Stimulated activated naive CD8-positive, alpha-beta T cell treated with anti-CD3 and anti-CD28 coated beads, Interleukin-15, Interleukin-2, amounts not matched to agents 100 U/mL and 50 U/mL, for 24 hours (primary cell): ENCODE results near the gene NOTCH3.

ENCODE experiments used
- ATAC-seq: fragments of 150-1000 bp; cut with Tn5 transposase; one replicate; pipeline ENCODE4 v1.10.0; 2021
- DNase-seq: peaks from one replicate; pipeline ENCODE4 v3.0.0; 2021

The NOTCH3 gene

GRCh38 chr19:15235781-15236180 lies 35.0 kb upstream of the NOTCH3 start:
- ATAC-seq: no peak

GRCh38 chr19:15234431-15235130 lies 33.8 kb upstream of the NOTCH3 start:
- ATAC-seq: no peak

More at GRCh38 chr19:15235781-15236180, 35.0 kb upstream of the NOTCH3 start:
- no peak for DNase-seq

GRCh38 chr19:15231271-15231670 lies 30.5 kb upstream of the NOTCH3 start:
- DNase-seq (no peak), ATAC-seq (no peak)

More at GRCh38 chr19:15234431-15235130, 33.8 kb upstream of the NOTCH3 start:
- DNase-seq: no peak

GRCh38 chr19:15227261-15227660 lies 26.5 kb upstream of the NOTCH3 start:
- ATAC-seq: no peak
- DNase-seq: no peak

- no peak for DNase-seq
Measured at GRCh38 chr19:15225760-15226159, 25.0 kb upstream of the NOTCH3 start.

GRCh38 chr19:15223649-15224361 lies 23.0 kb upstream of the NOTCH3 start:
- no peak for DNase-seq
- no peak for ATAC-seq

More at GRCh38 chr19:15225760-15226159, 25.0 kb upstream of the NOTCH3 start:
- ATAC-seq: no peak

DNA sequence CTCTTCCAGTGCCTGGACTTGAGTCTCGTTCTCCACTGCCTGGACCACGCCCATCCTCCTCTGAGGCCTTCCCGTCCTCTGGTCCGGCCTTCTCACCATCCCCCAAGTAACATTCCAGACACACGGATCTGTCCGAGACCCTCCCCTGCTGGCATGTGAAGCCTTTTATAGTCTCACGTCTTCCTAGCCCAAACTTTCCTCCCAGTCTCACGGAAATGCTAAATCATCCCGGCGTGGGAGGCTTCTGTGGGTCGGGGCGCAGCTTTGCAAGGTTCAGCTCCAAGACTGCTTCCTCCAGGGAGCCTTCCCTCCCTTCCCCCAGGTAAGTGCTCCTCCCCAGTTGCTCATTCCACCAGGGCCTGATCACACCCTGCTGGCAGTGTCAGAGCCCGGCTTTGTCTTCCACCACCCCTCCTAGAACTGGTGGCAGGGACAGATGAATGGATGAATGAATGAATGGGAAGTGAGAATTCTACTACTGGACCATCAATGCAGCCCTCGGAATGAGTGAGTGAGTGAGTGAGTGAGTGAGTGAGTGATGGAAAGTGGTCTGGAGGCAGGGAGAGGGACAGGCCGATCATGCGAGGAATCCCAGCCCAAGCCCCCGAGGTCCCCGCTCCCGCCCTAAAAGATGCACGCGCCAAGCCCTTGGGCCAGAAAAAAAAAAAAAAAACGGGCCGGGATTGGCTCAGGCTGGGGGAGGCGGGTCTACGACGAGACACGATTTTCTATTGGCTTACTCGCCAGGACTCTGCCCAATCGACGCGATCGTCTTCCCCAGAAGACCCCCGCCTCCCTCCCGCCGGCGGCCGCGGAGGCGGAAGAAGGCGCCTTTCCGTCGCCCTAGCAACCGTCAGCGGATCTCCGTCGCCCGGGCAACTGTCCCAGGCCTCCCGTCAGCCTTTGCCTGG lies 22.2 kb upstream of the NOTCH3 start:
- DNase-seq: peak; percentile 83
- ATAC-seq: peak; percentile 96

DNA sequence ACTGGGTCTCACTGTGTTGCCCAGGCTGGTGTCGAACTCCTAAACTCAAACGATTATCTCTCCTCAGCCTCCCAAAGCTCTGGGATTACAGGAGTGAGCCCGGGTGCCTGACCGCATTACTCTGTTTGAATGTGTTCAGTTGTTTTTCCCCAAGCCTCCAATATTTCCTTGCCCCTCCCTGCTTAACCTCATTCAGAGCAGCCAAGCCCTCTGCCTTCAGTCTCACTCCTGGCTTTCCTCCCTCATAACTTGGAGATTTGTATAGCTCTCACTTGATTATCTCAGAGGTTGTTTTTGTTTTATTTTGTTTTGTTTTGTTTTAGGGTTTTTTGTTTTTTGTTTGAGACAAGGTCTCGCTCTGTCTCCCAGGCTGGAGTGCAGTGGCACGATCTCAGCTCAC lies 20.0 kb upstream of the NOTCH3 start:
- no peak for ATAC-seq
- DNase-seq: no peak

DNA sequence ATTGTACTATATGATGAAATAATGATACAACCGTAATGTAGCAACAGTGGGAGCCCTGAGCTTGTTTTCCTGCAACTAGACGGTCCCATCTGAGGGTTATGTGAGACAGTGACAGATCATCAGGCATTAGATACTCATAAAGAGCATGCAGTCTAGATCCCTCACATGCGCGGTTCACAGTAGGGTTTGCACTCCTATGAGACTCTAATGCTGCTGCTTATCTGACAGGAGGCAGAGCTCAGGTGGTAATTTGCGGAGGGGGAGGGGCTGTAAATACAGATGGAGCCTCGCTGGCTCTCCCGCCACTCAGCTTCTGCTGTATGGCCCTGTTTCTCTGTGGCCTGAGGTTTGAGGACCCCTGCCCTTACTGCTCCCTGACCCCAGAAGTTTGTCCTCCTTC lies 17.7 kb upstream of the NOTCH3 start:
- DNase-seq (no peak), ATAC-seq (no peak)

DNA sequence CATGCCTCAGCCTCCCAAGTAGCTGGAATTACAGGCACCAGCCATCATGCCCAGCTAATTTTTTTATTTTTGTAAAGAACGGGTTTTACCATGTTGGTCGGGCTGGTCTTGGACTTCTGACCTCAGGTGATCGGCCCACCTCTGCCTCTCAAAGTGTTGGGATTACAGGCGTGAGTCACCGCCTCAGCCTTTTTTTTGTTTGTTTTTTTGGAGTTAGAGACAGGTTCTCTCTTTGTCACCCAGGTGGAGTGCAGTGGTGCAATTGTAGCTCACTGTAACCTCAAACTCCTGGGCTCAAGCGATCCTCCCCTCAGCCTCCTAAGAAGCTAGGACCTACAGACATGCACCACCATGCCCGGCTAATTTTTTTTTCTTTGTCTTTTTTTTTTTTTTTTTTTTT lies 15.6 kb upstream of the NOTCH3 start:
- no peak for ATAC-seq
- no peak for DNase-seq

DNA sequence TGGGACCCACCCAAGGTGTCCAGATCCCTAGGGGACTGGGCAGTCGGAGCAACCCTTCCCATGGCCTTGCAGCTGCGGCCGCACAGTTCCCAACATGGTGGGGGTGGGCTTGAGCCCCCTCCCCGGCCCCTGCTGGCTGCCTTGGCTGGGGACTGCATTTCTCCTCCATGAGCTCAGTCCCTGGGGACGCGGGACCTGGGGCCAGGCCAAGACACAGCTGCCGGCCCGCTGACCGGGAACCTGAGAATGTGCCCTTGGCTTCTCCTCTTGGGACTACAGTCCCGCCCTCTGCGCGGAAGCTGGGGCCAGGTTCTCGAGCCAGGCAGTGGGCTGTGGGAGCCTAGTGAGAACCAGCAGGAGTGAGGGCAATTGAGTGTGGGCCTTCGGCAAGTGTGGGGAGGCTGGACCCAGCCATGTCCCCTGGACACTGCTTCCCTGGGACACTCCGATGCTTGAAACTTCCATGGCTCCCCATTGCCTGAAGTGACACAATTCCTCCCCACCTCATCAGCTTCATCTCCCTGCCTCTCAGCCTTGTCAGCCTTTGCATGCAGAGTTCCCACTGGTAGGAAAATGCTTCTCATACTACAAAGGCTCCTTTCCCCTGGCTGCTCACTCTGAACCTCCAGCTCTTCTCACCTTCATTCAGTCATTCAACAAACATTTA lies 13.1 kb upstream of the NOTCH3 start:
- ATAC-seq (no peak), DNase-seq (no peak)

- no peak for DNase-seq
- ATAC-seq: no peak
Measured at GRCh38 chr19:15212711-15213110, 11.9 kb upstream of the NOTCH3 start.

DNA sequence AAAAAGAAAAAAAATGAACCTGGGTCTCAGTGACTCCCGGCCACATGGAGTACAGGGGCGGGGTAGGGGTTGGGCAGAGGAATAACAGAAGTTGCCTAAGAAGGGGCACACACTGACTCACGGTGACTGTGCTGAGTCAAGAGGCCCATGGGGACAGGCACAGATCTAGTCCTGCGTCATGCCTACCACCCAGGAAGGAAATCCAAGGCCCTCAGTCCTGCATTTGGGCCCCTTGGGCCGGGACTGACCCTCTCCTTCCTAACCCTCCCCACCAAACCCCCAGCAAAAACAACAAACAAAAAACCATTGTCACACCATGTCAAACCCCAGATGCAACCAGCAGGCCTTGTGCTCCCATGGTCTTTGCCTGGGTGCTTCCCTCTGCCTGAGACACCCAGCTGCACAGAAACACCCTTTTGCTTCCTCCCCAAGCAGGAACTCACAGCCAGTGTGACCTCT lies 9.6 kb upstream of the NOTCH3 start:
- DNase-seq: no peak
- ATAC-seq: peak; percentile 28

- ATAC-seq: no peak
Measured at GRCh38 chr19:15201374-15202023, 704 bp upstream of the NOTCH3 start.

DNA sequence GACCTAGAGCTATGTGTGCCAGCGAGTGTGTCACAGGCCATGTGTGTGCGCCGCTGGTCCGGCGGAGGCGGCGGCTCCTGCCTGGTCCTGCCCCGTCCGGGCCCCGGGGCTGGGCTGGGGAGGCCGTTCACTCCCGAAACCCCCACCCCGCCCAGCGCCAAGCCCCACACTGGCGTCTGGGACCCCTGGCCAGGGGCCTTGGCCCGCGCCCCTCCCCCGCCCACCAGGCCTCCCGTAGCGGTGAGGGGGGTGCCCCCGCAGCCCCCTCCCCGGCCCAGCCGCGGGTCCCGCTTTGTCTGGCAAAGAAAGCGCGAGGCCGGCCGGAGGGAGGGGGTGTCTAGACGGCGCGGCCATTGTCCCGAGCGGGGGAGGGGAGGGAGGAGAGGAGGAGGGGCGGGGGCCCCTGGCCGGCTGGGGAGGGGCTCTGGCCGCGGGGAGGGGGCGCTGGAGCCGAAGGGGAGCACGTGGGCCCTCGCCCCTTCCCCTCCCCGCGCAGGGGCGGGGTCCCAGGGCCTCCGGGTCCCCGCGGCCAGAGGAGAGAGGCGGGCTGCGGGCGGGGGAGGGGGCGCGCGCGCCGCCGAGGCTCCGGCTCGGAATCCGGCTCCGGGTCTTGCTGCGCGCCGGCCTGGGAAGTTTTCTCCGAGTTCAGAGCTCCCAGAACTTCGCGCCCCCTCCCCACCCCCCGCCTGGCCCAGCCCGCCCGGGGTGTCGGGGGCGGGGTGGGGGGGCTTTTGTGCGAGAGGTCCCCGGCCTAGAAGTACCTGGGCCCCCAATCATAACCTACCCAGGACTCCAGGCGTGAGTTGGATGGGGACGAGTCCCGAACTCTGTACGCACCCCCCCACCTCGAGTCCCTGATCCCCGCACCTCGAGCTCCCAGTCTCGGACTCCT lies 888 bp downstream of the NOTCH3 start:
- no peak for DNase-seq
- ATAC-seq: no peak

More at GRCh38 chr19:15201374-15202023, 704 bp upstream of the NOTCH3 start:
- no peak for DNase-seq

- ATAC-seq (no peak), DNase-seq (no peak)
Measured at GRCh38 chr19:15198951-15199660, 1.7 kb downstream of the NOTCH3 start.

DNA sequence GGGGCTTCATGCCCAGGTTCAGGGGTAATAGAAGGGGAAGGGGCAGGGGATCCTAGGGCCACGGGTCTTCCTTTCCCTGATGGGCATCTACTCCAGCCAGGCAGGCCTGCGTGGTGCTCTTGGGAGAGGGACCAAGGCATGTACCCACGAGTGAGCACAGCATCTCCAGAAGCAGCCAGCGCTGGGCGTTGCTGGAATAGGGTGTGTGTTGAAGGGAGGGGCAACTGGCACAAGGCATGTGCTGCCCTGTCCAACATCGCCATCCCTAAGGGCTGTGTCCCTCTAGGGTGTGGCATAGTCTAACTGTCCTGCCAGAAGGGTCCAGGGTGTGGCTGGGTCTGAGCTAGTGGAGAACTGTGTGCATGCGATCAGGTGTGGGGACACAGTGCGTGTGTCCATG lies 2.9 kb downstream of the NOTCH3 start:
- DNase-seq: no peak
- ATAC-seq: no peak

- DNase-seq: no peak
- no peak for ATAC-seq
Measured at GRCh38 chr19:15197275-15197941, 3.4 kb downstream of the NOTCH3 start.

DNA sequence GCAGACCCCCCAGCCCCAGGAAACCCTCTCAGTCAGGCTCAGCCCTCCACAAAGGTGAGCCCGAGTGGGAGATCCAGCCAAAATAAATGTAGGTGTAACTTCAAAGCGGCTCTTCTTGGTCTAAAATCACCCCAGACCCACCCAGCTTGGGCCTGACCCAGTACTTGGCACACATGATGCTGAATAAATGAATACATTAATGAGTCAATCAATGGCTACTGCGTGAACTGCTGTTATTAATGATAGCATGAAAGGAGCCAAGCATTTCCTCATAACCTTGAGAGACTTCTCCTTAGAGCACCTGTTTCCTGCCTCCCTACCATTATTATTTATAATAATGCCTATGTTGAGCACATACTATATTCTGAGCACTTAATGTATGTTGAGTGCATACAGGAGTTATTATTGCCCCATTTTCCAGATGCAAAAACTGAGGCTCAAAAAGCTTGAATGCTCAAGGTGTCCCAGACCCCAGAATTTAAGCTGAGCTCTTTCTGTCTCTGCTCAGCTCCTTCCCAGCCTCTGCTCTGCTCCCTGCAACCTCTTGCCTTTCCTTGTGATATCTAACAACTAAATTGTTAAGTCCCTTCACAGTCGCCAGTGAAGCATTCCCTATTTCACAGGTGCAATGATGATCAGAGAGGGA lies 4.3 kb downstream of the NOTCH3 start:
- DNase-seq (no peak), ATAC-seq (no peak)
